Ascending aorta (tissue), 2 donors: Measurements from ENCODE around the gene CXCR3. TPM values are rescaled to one million over a fixed set of nuclear protein-coding genes. Genes with fewer than 3 reads are reported as not detected.

Experiments
- DNase-seq, 2 donors: peaks; one replicate each; pipeline ENCODE4 v3.0.0-alpha.2; 2019; ENCODE audit warnings: low spot score in 2 of 2
- H3K27ac ChIP-seq, 2 donors: fragments of 200-600 bp; sonication (generic); one replicate each; pipeline ENCODE4 v1.5.1; 2016 to 2017; ENCODE audit warnings: mild to moderate bottlenecking in 1 of 2
- H3K27me3 ChIP-seq: fragments of 200-600 bp; sonication (generic); one replicate; pipeline ENCODE4 v1.5.1; 2017
- H3K36me3 ChIP-seq, 2 donors: fragments of 200-600 bp; sonication (generic); one replicate each; pipeline ENCODE4 v1.5.1; 2016
- H3K4me1 ChIP-seq, 2 donors: fragments of 200-600 bp; sonication (generic); one replicate each; pipeline ENCODE4 v1.5.1; 2016 to 2017; ENCODE audit warnings: mild to moderate bottlenecking in 1 of 2
- H3K4me3 ChIP-seq, 2 donors: fragments of 200-600 bp; sonication (generic); one replicate each; pipeline ENCODE4 v1.5.1; 2016 to 2017; ENCODE audit warnings: mild to moderate bottlenecking in 1 of 2
- H3K9me3 ChIP-seq, 2 donors: fragments of 200-600 bp; sonication (generic); one replicate each; pipeline ENCODE4 v1.5.1; 2016
- CTCF ChIP-seq, 3 experiments: fragments of 200-600 bp in 2 of 3; fragments of 450-650 bp in 1 of 3; sonication (generic) in 2 of 3; IDR thresholded peaks; one replicate each; pipeline ENCODE4 v1.5.1; 2016 to 2019; ENCODE audit warnings: antibody characterized with exemption in 3 of 3, mild to moderate bottlenecking in 1 of 3, moderate library complexity in 1 of 3
- intact Hi-C: fragments of 100-400 bp; cut with DNase I; formaldehyde crosslinking; loops from one replicate; pipeline ENCODE4 v1.15.1; 2023
- total RNA-seq: library from RNA; depleted of rRNA; stranded (reverse); fragments of >200 nt; gene quantifications from one replicate; pipeline ENCODE4 v1.1.0, GENCODE V29; 2016

Gene CXCR3
- total RNA-seq, 1 donor from 2014 or later, result not detected

GRCh38 chrX:71634366-71634765 lies 16.1 kb upstream of the CXCR3 start:
- no peaks in the 10 kb centered on the region for H3K27me3 ChIP-seq
- no peak for DNase-seq
- no peak overlapping the region for H3K4me3 ChIP-seq
- H3K9me3 ChIP-seq, result no peaks in the 10 kb centered on the region
- intact Hi-C loops, result no loop called here
- H3K27ac ChIP-seq, result no peak overlapping the region
- no peak for TF ChIP-seq CTCF (IDR thresholded peaks at IDR 0.05)
- H3K4me1 ChIP-seq, result no peaks in the 10 kb centered on the region
- no peaks in the 10 kb centered on the region for H3K36me3 ChIP-seq

GRCh38 chrX:71632923-71633657 lies 14.8 kb upstream of the CXCR3 start:
- Histone ChIP-seq H3K9me3 (no peaks in the 10 kb centered on the region), H3K4me3 (no peak overlapping the region), H3K36me3 (no peaks in the 10 kb centered on the region), H3K4me1 (no peaks in the 10 kb centered on the region), H3K27ac (no peak overlapping the region), H3K27me3 (no peaks in the 10 kb centered on the region)
- no peak for DNase-seq
- TF ChIP-seq CTCF (IDR thresholded peaks at IDR 0.05), result no peak
- intact Hi-C loops, result no loop called here

- H3K4me3 ChIP-seq, result no peak overlapping the region
- no peaks in the 10 kb centered on the region for H3K27me3 ChIP-seq
- TF ChIP-seq CTCF (IDR thresholded peaks at IDR 0.05), result no peak
- H3K27ac ChIP-seq, result no peak overlapping the region
- no peaks in the 10 kb centered on the region for H3K36me3 ChIP-seq
- no peaks in the 10 kb centered on the region for H3K4me1 ChIP-seq
- intact Hi-C loops, result no loop called here
- no peaks in the 10 kb centered on the region for H3K9me3 ChIP-seq
- DNase-seq, result no peak
Observed at GRCh38 chrX:71629467-71629866, 11.2 kb upstream of the CXCR3 start.

- Histone ChIP-seq H3K9me3 (no peaks in the 10 kb centered on the region), H3K36me3 (no peaks in the 10 kb centered on the region), H3K4me1 (peaks cover 0 to 6% of the 10 kb centered on the region in 2 donors), H3K27me3 (no peaks in the 10 kb centered on the region), H3K27ac (no peak overlapping the region), H3K4me3 (no peak overlapping the region)
- no peak for TF ChIP-seq CTCF (IDR thresholded peaks at IDR 0.05)
- DNase-seq, result no peak
- intact Hi-C loops, result no loop called here
Observed at GRCh38 chrX:71627588-71628404, 9.5 kb upstream of the CXCR3 start.

- no peak overlapping the region for H3K4me3 ChIP-seq
- intact Hi-C loops, result no loop called here
Observed at GRCh38 chrX:71626576-71626975, 8.3 kb upstream of the CXCR3 start.

More at GRCh38 chrX:71626576-71626975, 8.3 kb upstream of the CXCR3 start:
- no peak for TF ChIP-seq CTCF (IDR thresholded peaks at IDR 0.05)
- Histone ChIP-seq H3K4me1 (peaks cover 0 to 6% of the 10 kb centered on the region in 2 donors), H3K36me3 (no peaks in the 10 kb centered on the region), H3K9me3 (no peaks in the 10 kb centered on the region), H3K27me3 (no peaks in the 10 kb centered on the region), H3K27ac (no peak overlapping the region)
- peak in 1 of 2 donors; percentile 38 for DNase-seq
